IMR-90 (cell line): ENCODE measurements around the gene TNS3. TPM values are rescaled to one million over a fixed set of nuclear protein-coding genes. Genes with fewer than 3 reads are reported as not detected.

Experiments used
- ATAC-seq: fragments of 200-7000 bp; cut with Tn5 transposase; 2 replicates; pipeline ENCODE4 v1.9.1; 2020; ENCODE audit warnings: low read depth, mild to moderate bottlenecking, moderate library complexity
- BruUV-seq: library from RNA; stranded (reverse); fragments of 400-500 nt; replicated peaks from 2 replicates; lab custom pipeline; 2021; lab: Mats Ljungman, UMichigan
- CTCF ChIA-PET: fragments of 300-600 bp; formaldehyde crosslinking; extraction: SDS; loops from one replicate; lab custom pipeline; 2021; ENCODE audit warnings: antibody characterized with exemption; lab: Yijun Ruan, JAX
- POLR2A ChIA-PET: fragments of 300-600 bp; sonication (Branson Sonifier 250); formaldehyde crosslinking; loops from one replicate; lab custom pipeline; 2022; ENCODE audit warnings: antibody characterized with exemption; ENCODE audit not compliant: unreplicated experiment; lab: Charles Lee
- DNase-seq: peaks from one replicate; pipeline ENCODE4 v3.0.0; 2013
- H2AFZ ChIP-seq: replicated peaks from 2 replicates; pipeline ENCODE3; 2013; ENCODE audit warnings: low read length, mild to moderate bottlenecking; ENCODE audit not compliant: poor library complexity
- H2AK5ac ChIP-seq: 2 replicates; pipeline ENCODE4 v1.6.1; 2013; ENCODE audit warnings: low read depth, low read length, inconsistent platforms
- H2AK9ac ChIP-seq: replicated peaks from 2 replicates; pipeline ENCODE3; 2013; ENCODE audit warnings: mild to moderate bottlenecking, low read depth, low read length, moderate library complexity; ENCODE audit not compliant: poor library complexity
- H2BK120ac ChIP-seq: 2 replicates; pipeline ENCODE4 v1.6.1; 2013; ENCODE audit warnings: low read depth, low read length, inconsistent platforms
- H2BK15ac ChIP-seq: 3 replicates; pipeline ENCODE4 v1.6.1; 2013; ENCODE audit warnings: low read depth, low read length, inconsistent platforms
- H2BK20ac ChIP-seq: 2 replicates; pipeline ENCODE4 v1.6.1; 2013; ENCODE audit warnings: low read depth, mild to moderate bottlenecking, inconsistent platforms, low read length, moderate library complexity
- H2BK5ac ChIP-seq: 2 replicates; pipeline ENCODE4 v1.6.1; 2013; ENCODE audit warnings: mild to moderate bottlenecking, low read depth, low read length, inconsistent platforms; ENCODE audit not compliant: poor library complexity, severe bottlenecking
- H3K14ac ChIP-seq: replicated peaks from 2 replicates; pipeline ENCODE4 v1.6.1; 2013; ENCODE audit warnings: low read depth, low read length, inconsistent platforms
- H3K18ac ChIP-seq: 2 replicates; pipeline ENCODE4 v1.6.1; 2013; ENCODE audit warnings: low read depth, low read length, control low read depth
- H3K23ac ChIP-seq: 2 replicates; pipeline ENCODE4 v1.6.1; 2013; ENCODE audit warnings: low read depth, low read length, inconsistent platforms
- H3K27ac ChIP-seq: 2 replicates; pipeline ENCODE4 v1.5.1; 2013; ENCODE audit warnings: mild to moderate bottlenecking, control low read depth, low read length; ENCODE audit not compliant: insufficient read depth
- H3K27me3 ChIP-seq: 2 replicates; pipeline ENCODE4 v1.6.1; 2013; ENCODE audit warnings: low read length; ENCODE audit not compliant: control insufficient read depth, insufficient read depth
- H3K36me3 ChIP-seq: 2 replicates; pipeline ENCODE4 v1.6.1; 2013; ENCODE audit warnings: low read length, mixed read lengths; ENCODE audit not compliant: control insufficient read depth, insufficient read depth
- H3K4ac ChIP-seq: 2 replicates; pipeline ENCODE4 v1.6.1; 2013; ENCODE audit warnings: low read depth, low read length, inconsistent platforms
- H3K4me1 ChIP-seq: 2 replicates; pipeline ENCODE4 v1.6.1; 2013; ENCODE audit warnings: low read length, mixed read lengths; ENCODE audit not compliant: control insufficient read depth, insufficient read depth
- H3K4me2 ChIP-seq: 2 replicates; pipeline ENCODE4 v1.6.1; 2013; ENCODE audit warnings: low read depth, mild to moderate bottlenecking, control low read depth, low read length, moderate library complexity
- H3K4me3 ChIP-seq: 2 replicates; pipeline ENCODE4 v1.5.1; 2013; ENCODE audit warnings: low read depth, mild to moderate bottlenecking, control low read depth, low read length, moderate library complexity; ENCODE audit not compliant: insufficient read depth
- H3K56ac ChIP-seq: 2 replicates; pipeline ENCODE4 v1.6.1; 2013; ENCODE audit warnings: low read length, inconsistent platforms; ENCODE audit not compliant: insufficient read depth; ENCODE audit errors: extremely low read depth
- H3K79me1 ChIP-seq, 2 experiments: 2 replicates each; pipeline ENCODE4 v1.6.1; 2013; ENCODE audit warnings: low read length in 2 of 2, inconsistent platforms in 1 of 2, low read depth in 1 of 2
- H3K9ac ChIP-seq: 2 replicates; pipeline ENCODE4 v1.6.1; 2013; ENCODE audit warnings: low read depth, low read length, control low read depth
- H3K9me1 ChIP-seq: 2 replicates; pipeline ENCODE4 v1.6.1; 2013; ENCODE audit warnings: low read length, inconsistent platforms; ENCODE audit not compliant: insufficient read depth
- H3K9me3 ChIP-seq: 2 replicates; pipeline ENCODE4 v1.6.1; 2013; ENCODE audit warnings: low read length; ENCODE audit not compliant: control insufficient read depth, insufficient read depth
- H4K20me1 ChIP-seq: 2 replicates; pipeline ENCODE4 v1.6.1; 2013; ENCODE audit warnings: low read length, inconsistent platforms; ENCODE audit not compliant: insufficient read depth
- H4K5ac ChIP-seq: 2 replicates; pipeline ENCODE4 v1.6.1; 2013; ENCODE audit warnings: mild to moderate bottlenecking, low read depth, low read length, control low read depth
- H4K8ac ChIP-seq, 2 experiments: 2 replicates each; pipeline ENCODE4 v1.6.1; 2013; ENCODE audit warnings: low read depth in 2 of 2, low read length in 2 of 2, control low read depth in 1 of 2, inconsistent platforms in 1 of 2
- H4K91ac ChIP-seq: 2 replicates; pipeline ENCODE4 v1.6.1; 2013; ENCODE audit warnings: low read depth, low read length, inconsistent platforms; ENCODE audit not compliant: insufficient read depth
- CEBPB ChIP-seq: IDR thresholded peaks from 2 replicates; pipeline ENCODE4 v1.6.1; 2012; ENCODE audit warnings: low read depth, low read length, improper control_type of control experiment
- CHD1 ChIP-seq: IDR thresholded peaks from 2 replicates; pipeline ENCODE4 v1.6.1; 2012; ENCODE audit warnings: low read depth, low read length, improper control_type of control experiment
- CTCF ChIP-seq: conservative IDR thresholded peaks from 2 replicates; pipeline ENCODE4 v1.5.1; 2012; ENCODE audit warnings: mild to moderate bottlenecking, low read depth, low read length, improper control_type of control experiment
- ELK1 ChIP-seq: fragments of 150-350 bp; IDR thresholded peaks from 2 replicates; pipeline ENCODE4 v1.6.1; 2016; ENCODE audit warnings: low read depth, mild to moderate bottlenecking, low read length, moderate library complexity, borderline replicate concordance
- FOS ChIP-seq: fragments of 150-350 bp; IDR thresholded peaks from 2 replicates; pipeline ENCODE4 v1.6.1; 2016; ENCODE audit warnings: low read depth, low read length
- MAFK ChIP-seq: IDR thresholded peaks from 2 replicates; pipeline ENCODE4 v1.6.1; 2012; ENCODE audit warnings: low read depth, low read length, improper control_type of control experiment
- MXI1 ChIP-seq: IDR thresholded peaks from 2 replicates; pipeline ENCODE4 v1.6.1; 2012; ENCODE audit warnings: low read depth, mild to moderate bottlenecking, low read length, moderate library complexity, borderline replicate concordance
- NFE2L2 ChIP-seq: fragments of 150-350 bp; IDR thresholded peaks from 2 replicates; pipeline ENCODE4 v1.6.1; 2016; ENCODE audit warnings: low read depth, mild to moderate bottlenecking, low read length
- POLR2A ChIP-seq: IDR thresholded peaks from 2 replicates; pipeline ENCODE4 v1.6.1; 2012; ENCODE audit warnings: mild to moderate bottlenecking, low read depth, low read length
- RCOR1 ChIP-seq: IDR thresholded peaks from 2 replicates; pipeline ENCODE4 v1.6.1; 2012; ENCODE audit warnings: mild to moderate bottlenecking, low read length, improper control_type of control experiment; ENCODE audit not compliant: insufficient replicate concordance
- RFX5 ChIP-seq: IDR thresholded peaks from 2 replicates; pipeline ENCODE4 v1.8.0; 2012; ENCODE audit warnings: low read depth, mild to moderate bottlenecking, low read length, moderate library complexity
- SMC3 ChIP-seq: fragments of 150-350 bp; IDR thresholded peaks from 2 replicates; pipeline ENCODE4 v1.6.1; 2016; ENCODE audit warnings: low read depth, mild to moderate bottlenecking, antibody characterized with exemption, low read length, moderate library complexity
- WGBS, 2 experiments: methylation state at CpG; one replicate each; pipeline versions ENCODE4 v1.1.5 to v1.1.7; 2013; ENCODE audit warnings: missing lambda C conversion rate in 2 of 2; ENCODE audit not compliant: insufficient read length in 1 of 2; ENCODE audit errors: extremely low coverage in 2 of 2; 5-methylcytosine and 5-hydroxymethylcytosine counted together
- dilution Hi-C: fragments of 300-500 bp; cut with HindIII; formaldehyde crosslinking; loops from one replicate; pipeline ENCODE4 v1.14.3; 2018; ENCODE audit warnings: low sequenced_read_pairs; ENCODE audit not compliant: unreplicated experiment
- in situ Hi-C: fragments of 300-500 bp; cut with MboI; formaldehyde crosslinking; loops from 3 replicates; pipeline ENCODE4 v1.14.3; 2019; ENCODE audit warnings: low sequenced_read_pairs, inconsistent platforms, mixed read lengths
- intact Hi-C: fragments of 100-400 bp; cut with micrococcal nuclease; formaldehyde crosslinking; loops from 2 replicates; pipeline ENCODE4 v1.10.0; 2022
- polyA plus RNA-seq, 3 experiments: library from polyadenylated mRNA; depleted of rRNA; stranded (reverse); fragments of >200 nt; gene quantifications; 2 replicates each; pipeline ENCODE4 v1.2.3, GENCODE V29; 2012; ENCODE audit warnings: low replicate concordance in 1 of 3
- total RNA-seq: library from RNA; depleted of rRNA; stranded (reverse); fragments of >200 nt; gene quantifications from 2 replicates; pipeline ENCODE4 v1.2.3, GENCODE V29; 2012
- TF ChIP-seq, protein P1 (sequence below): fragments of 150-350 bp; IDR thresholded peaks from 2 replicates; pipeline ENCODE4 v1.6.1; 2017; ENCODE audit warnings: mild to moderate bottlenecking, antibody characterized with exemption, low read length, low read depth

The TNS3 gene
- total and polyA plus RNA-seq, 2 of the 4 experiments (the other 2 are of a cell fraction), result 64.3 to 79.2 TPM

GRCh38 chr7:47278043-47278442 lies 303.9 kb downstream of the TNS3 start:
- Histone ChIP-seq H3K9me3 (no peaks in the 10 kb centered on the region; the same call in 1 of the 2 replicates), H4K91ac (no peak overlapping the region), H2AK9ac (no peak overlapping the region), H3K4ac (no peak overlapping the region), H2BK15ac (no peak overlapping the region), H2BK5ac (no peak overlapping the region), H3K4me3 (no peak overlapping the region), H2BK20ac (no peak overlapping the region), H3K4me2 (no peak overlapping the region), H4K8ac (no peak overlapping the region), H2AFZ (no peak overlapping the region), H3K56ac (no peak overlapping the region), H3K14ac (no peak overlapping the region), H2BK120ac (no peak overlapping the region), H4K20me1 (peaks cover 7% of the 10 kb centered on the region; the same call in 1 of the 2 replicates), H2AK5ac (no peak overlapping the region), H3K9ac (no peak overlapping the region), H3K9me1 (peaks cover 24% of the 10 kb centered on the region), H3K27me3 (no peaks in the 10 kb centered on the region), H3K36me3 (peaks cover 69% of the 10 kb centered on the region), H3K23ac (no peak overlapping the region), H3K4me1 (no peaks in the 10 kb centered on the region), H3K79me1 (peaks cover 14 to 16% of the 10 kb centered on the region in 2 experiments; a peak in 3 of 4 replicates), H4K5ac (no peak overlapping the region), H3K18ac (no peak overlapping the region), H3K27ac (no peak overlapping the region)
- CTCF ChIA-PET, result no interaction called here
- in situ Hi-C loops, result no loop called here
- no TSS peak for BruUV-seq
- WGBS, 2 experiments, result 100% methylated on average over 4 of the region's 6 CpGs; no CpG with 5 or more reads in 1 of the 2 experiments
- dilution Hi-C loops, result no loop called here
- no peak for ATAC-seq
- POLR2A ChIA-PET, result no interaction called here
- DNase-seq, result no peak
- no peak for TF ChIP-seq MXI1
- TF ChIP-seq ELK1, result no peak
- no peak for TF ChIP-seq RCOR1
- TF ChIP-seq, protein P1, sequence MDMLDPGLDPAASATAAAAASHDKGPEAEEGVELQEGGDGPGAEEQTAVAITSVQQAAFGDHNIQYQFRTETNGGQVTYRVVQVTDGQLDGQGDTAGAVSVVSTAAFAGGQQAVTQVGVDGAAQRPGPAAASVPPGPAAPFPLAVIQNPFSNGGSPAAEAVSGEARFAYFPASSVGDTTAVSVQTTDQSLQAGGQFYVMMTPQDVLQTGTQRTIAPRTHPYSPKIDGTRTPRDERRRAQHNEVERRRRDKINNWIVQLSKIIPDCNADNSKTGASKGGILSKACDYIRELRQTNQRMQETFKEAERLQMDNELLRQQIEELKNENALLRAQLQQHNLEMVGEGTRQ, result no peak
- TF ChIP-seq SMC3, result no peak
- TF ChIP-seq NFE2L2, result no peak
- no peak for TF ChIP-seq FOS
- TF ChIP-seq CHD1, result no peak
- no peak for TF ChIP-seq RFX5
- no peak for TF ChIP-seq MAFK
- TF ChIP-seq POLR2A, result no peak
- no peak for TF ChIP-seq CEBPB
- TF ChIP-seq CTCF, result no peak
- intact Hi-C loops, result no loop called here
